Thyroid gland (tissue), 4 donors: ENCODE measurements around the gene BTBD9.

Source experiments
- CTCF ChIP-seq, 6 experiments: fragments of 200-600 bp in 3 of 6; fragments of 450-650 bp in 3 of 6; sonication (generic) in 3 of 6; IDR thresholded peaks; one replicate each; pipeline ENCODE4 v1.5.1; 2016 to 2019; ENCODE audit warnings: antibody characterized with exemption in 6 of 6, mild to moderate bottlenecking in 2 of 6, inconsistent platforms in 1 of 6, moderate library complexity in 1 of 6
- POLR2A ChIP-seq, 2 donors: fragments of 450-650 bp; IDR thresholded peaks; one replicate each; pipeline ENCODE4 v1.6.1; 2017; ENCODE audit warnings: antibody characterized with exemption in 2 of 2, mild to moderate bottlenecking in 2 of 2, moderate library complexity in 1 of 2

- TF ChIP-seq CTCF (IDR thresholded peaks at IDR 0.05) (no peak), POLR2A (IDR thresholded peaks at IDR 0.05) (no peak)
Observed at GRCh38 chr6:38688579-38689087, 48.9 kb upstream of the BTBD9 start.
